Psoas muscle (tissue), 8 donors: ENCODE data around the gene SLC9A7. TPM values are rescaled to one million over a fixed set of nuclear protein-coding genes. Genes with fewer than 3 reads are reported as not detected.

ENCODE experiments used
- ATAC-seq, 4 donors: fragments of 200-7000 bp; cut with Tn5 transposase; one replicate each; pipeline ENCODE4 v1.9.1; 2020; ENCODE audit warnings: moderate library complexity in 3 of 4, mild to moderate bottlenecking in 2 of 4
- DNase-seq, 2 donors: peaks; one replicate each; pipeline ENCODE4 v3.0.0-alpha.2; 2020
- H3K27ac ChIP-seq: fragments of 200-600 bp; one replicate; pipeline ENCODE4 v1.8.0; 2022
- H3K27me3 ChIP-seq, 3 donors: fragments of 200-600 bp in 1 of 3; one replicate each; pipeline versions ENCODE4 v1.6.1 to v1.8.0; 2013 to 2022; ENCODE audit warnings: low read length in 2 of 3, mild to moderate bottlenecking in 2 of 3, moderate library complexity in 1 of 3; ENCODE audit not compliant: insufficient read depth in 3 of 3
- H3K36me3 ChIP-seq, 2 donors: fragments of 200-600 bp in 1 of 2; one replicate each; pipeline versions ENCODE4 v1.6.1 to v1.8.0; 2013 to 2022; ENCODE audit warnings: low read depth in 1 of 2, mild to moderate bottlenecking in 1 of 2, moderate library complexity in 1 of 2; ENCODE audit not compliant: insufficient read depth in 1 of 2
- H3K4me1 ChIP-seq: fragments of 200-600 bp; one replicate; pipeline ENCODE4 v1.8.0; 2022
- H3K4me3 ChIP-seq: fragments of 200-600 bp; one replicate; pipeline ENCODE4 v1.8.0; 2022; ENCODE audit warnings: mild to moderate bottlenecking
- H3K9me3 ChIP-seq: fragments of 200-600 bp; one replicate; pipeline ENCODE4 v1.8.0; 2022
- CTCF ChIP-seq: fragments of 200-600 bp; IDR thresholded peaks from one replicate; pipeline ENCODE4 v1.8.0; 2022; ENCODE audit warnings: antibody characterized with exemption
- WGBS, 3 donors: extraction: QIAGEN DNeasy Blood & Tissue Kit; methylation state at CpG; one replicate each; pipeline versions ENCODE4 v1.1.6 to v1.1.7; 2013; 5-methylcytosine and 5-hydroxymethylcytosine counted together
- intact Hi-C, 2 donors: fragments of 100-400 bp; cut with DNase I; formaldehyde crosslinking; loops; one replicate each; pipeline versions ENCODE4 v1.11.0 to v1.14.2; 2022
- polyA plus RNA-seq, 3 donors: library from polyadenylated mRNA; stranded (reverse); fragments of 200-250 nt; gene quantifications; one replicate each; pipeline ENCODE4 v1.2.3, GENCODE V29; 2013
- total RNA-seq, 4 donors: library from RNA; stranded (reverse); fragmentation: NEBNext Ultra II Directional in 2 of 4; extraction: Animal tissue kit (Norgen Biotek cat#: 25700) in 2 of 4; gene quantifications; one replicate each; pipeline versions ENCODE4 v1.2.1 to v1.2.4, GENCODE V29; 2021 to 2023
- donor health status: healthy with polysubstance abuse.
- donor health status: DM: no; HTN: no; CAD: no; lungs with moderate emphysema.
- donor health status: Bipolar disorder and iron deficiency.
- donor health status: healthy.
- donor health status: DM: yes; HTN: yes; CAD: no.
- donor health status: DM: no; HTN: no; CAD: no.
- donor health status: DM: no; HTN: no; CAD: no.
- donor health status: DM: yes; HTN: yes; CAD: no.

The SLC9A7 gene
- total and polyA plus RNA-seq, 7 donors, result 1.5 to 14.0 (median 8.2) TPM

DNA sequence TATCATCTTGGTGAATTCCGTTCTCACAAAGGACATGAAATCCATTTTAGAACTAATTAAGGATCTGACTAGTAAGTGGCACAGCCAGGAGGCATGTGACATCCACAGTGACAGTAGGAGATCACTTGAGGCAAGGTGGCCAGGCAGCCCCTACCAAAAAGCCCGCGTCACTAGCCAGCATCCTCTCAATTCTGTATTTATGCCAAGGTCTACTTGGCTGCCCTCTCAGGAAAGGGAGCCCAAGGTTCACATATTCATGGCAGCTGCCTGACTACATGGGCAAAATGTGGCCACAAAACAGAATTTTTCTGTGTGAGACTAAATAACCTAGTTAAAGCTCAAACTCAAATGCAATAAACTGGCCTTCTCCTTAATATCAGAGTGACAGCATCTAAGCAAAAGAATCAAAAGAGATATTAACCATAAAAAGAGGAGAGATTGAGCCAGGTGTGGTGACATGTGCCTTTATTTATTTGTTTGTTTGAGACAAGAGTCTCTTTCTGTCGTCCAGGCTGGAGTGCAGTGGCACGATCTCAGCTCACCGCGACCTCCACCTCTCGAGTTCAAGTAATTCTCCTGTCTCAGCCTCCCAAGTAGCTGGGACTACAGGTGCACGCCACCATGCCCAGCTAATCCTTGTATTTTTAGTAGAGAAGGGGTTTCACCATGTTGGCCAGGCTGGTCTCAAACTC is 51.5 kb downstream of the SLC9A7 start:
- WGBS, 3 donors, result 67 to 76% (median 67%) methylated on average over 9 of the region's 9 CpGs
- no peak for ATAC-seq
- intact Hi-C loops, result no loop called here
- Histone ChIP-seq H3K4me3 (no peak overlapping the region), H3K9me3 (no peaks in the 10 kb centered on the region), H3K27me3 (peaks cover 0 to 6% (median 0%) of the 10 kb centered on the region in 3 donors), H3K36me3 (no peaks in the 10 kb centered on the region), H3K27ac (no peak overlapping the region), H3K4me1 (no peaks in the 10 kb centered on the region)
- TF ChIP-seq CTCF, result no peak
- DNase-seq, result no peak

DNA sequence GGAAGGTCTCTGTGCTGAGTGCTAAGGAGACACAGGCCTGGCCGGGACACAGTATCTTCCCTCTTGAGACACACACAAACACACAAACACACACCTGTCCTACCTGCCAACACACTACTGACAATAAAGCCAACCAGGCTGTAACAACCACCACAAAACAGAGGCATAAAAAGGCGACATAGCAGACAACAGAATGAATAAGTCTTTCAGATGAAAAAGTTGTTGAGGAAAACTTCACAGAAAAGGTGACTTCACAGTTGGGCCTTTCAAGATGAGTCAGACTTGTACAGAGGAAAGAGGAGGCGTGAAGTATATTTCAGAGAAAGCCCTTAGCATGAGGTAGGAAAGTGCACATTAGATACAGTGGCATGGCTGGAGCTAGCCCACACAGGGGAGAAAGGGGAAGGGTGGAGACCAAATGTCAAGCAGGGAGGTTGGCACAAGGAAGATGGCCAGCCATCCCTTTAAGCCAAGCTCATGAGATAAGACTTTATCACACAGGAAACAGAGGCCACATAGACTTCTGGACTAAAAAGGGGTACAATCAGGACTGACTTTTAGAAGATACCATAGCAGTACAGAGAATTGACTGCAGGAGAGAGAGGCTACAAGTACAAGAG is 54.0 kb downstream of the SLC9A7 start:
- H3K4me3 ChIP-seq, result no peak overlapping the region
- H3K27ac ChIP-seq, result no peak overlapping the region
- no peak for TF ChIP-seq CTCF
- no peaks in the 10 kb centered on the region for H3K9me3 ChIP-seq
- peaks cover 0 to under 1% (median 0%) of the 10 kb centered on the region in 3 donors for H3K27me3 ChIP-seq
- H3K36me3 ChIP-seq, result no peaks in the 10 kb centered on the region
- intact Hi-C loops, result no loop called here
- 71 to 89% (median 85%) methylated on average over 3 of the region's 3 CpGs for WGBS, 3 donors
- no peak for ATAC-seq
- H3K4me1 ChIP-seq, result no peaks in the 10 kb centered on the region
- no peak for DNase-seq

DNA sequence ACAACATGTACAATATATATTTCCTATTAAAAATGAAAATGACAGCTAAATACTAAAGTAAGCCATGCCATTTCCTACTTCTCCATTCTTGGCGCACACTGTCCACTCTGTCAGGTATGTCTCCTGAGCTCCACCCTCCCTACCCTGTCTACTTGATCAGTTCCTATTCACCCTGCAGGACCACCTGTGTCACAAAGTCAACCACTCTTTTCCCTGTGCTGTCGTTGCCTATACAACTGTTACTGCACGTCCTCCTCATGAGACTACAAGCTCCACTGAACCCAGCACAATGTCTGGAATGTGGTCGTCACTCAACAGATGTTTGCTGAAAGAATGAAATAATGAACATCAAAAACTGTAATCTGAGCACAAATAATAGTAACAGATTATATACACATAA is 54.9 kb downstream of the SLC9A7 start:
- ATAC-seq (no peak), DNase-seq (no peak)
- intact Hi-C loops, result no loop called here
- H3K4me1 ChIP-seq, result no peaks in the 10 kb centered on the region
- H3K36me3 ChIP-seq, result no peaks in the 10 kb centered on the region
- TF ChIP-seq CTCF, result no peak
- no peak overlapping the region for H3K27ac ChIP-seq
- no peaks in the 10 kb centered on the region for H3K9me3 ChIP-seq
- WGBS, 3 donors, result 57 to 69% (median 62%) methylated on average over 4 of the region's 4 CpGs
- no peak overlapping the region for H3K4me3 ChIP-seq
- H3K27me3 ChIP-seq, result no peaks in the 10 kb centered on the region

GRCh38 chrX:46698691-46699090 is 60.2 kb downstream of the SLC9A7 start:
- Histone ChIP-seq H3K9me3 (no peaks in the 10 kb centered on the region), H3K4me1 (no peaks in the 10 kb centered on the region), H3K36me3 (no peaks in the 10 kb centered on the region), H3K27ac (no peak overlapping the region), H3K27me3 (no peaks in the 10 kb centered on the region), H3K4me3 (no peak overlapping the region)
- ATAC-seq (no peak), DNase-seq (no peak)
- TF ChIP-seq CTCF, result no peak
- intact Hi-C loops, result no loop called here
- 82 to 97% (median 91%) methylated on average over 3 of the region's 3 CpGs for WGBS, 3 donors

DNA sequence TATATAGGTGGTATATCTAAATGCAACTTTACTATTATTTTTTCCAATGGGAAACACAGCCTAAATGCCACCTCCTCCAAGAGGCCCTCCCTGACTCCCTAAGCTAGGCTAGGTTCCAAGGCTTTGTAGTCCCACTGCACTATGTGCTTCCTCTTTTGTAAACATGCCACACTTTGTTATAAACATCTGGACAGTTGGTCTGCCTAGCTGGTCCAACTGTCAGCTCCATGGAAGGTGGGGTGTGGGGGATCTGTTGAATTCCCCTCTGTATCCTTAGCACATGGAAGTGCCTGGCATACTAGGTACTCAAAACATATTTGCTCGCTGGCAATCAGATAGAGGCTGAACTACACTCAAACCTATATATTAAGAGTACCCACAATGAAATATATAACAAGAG is 63.4 kb downstream of the SLC9A7 start:
- intact Hi-C loops, result no loop called here
- DNase-seq (no peak), ATAC-seq (no peak)
- no peak for TF ChIP-seq CTCF
- Histone ChIP-seq H3K27ac (no peak overlapping the region), H3K27me3 (no peaks in the 10 kb centered on the region), H3K4me3 (no peak overlapping the region), H3K9me3 (no peaks in the 10 kb centered on the region), H3K4me1 (no peaks in the 10 kb centered on the region), H3K36me3 (no peaks in the 10 kb centered on the region)
- 54 to 81% (median 78%) methylated on average over 1 of the region's 1 CpG for WGBS, 3 donors
